Activated T-cell treated with anti-CD3 and anti-CD28 coated beads for 4 hours (primary cell): ENCODE data around the gene STAT3.
"Not testable (repeated sequence)": the region's sequence is repeated elsewhere in the genome, so short reads cannot be mapped to it uniquely, and the experiment has no call there.

Experiments used
- DNase-seq: peaks from one replicate; pipeline ENCODE4 v3.0.0-alpha.2; 2020

STAT3 gene

DNA sequence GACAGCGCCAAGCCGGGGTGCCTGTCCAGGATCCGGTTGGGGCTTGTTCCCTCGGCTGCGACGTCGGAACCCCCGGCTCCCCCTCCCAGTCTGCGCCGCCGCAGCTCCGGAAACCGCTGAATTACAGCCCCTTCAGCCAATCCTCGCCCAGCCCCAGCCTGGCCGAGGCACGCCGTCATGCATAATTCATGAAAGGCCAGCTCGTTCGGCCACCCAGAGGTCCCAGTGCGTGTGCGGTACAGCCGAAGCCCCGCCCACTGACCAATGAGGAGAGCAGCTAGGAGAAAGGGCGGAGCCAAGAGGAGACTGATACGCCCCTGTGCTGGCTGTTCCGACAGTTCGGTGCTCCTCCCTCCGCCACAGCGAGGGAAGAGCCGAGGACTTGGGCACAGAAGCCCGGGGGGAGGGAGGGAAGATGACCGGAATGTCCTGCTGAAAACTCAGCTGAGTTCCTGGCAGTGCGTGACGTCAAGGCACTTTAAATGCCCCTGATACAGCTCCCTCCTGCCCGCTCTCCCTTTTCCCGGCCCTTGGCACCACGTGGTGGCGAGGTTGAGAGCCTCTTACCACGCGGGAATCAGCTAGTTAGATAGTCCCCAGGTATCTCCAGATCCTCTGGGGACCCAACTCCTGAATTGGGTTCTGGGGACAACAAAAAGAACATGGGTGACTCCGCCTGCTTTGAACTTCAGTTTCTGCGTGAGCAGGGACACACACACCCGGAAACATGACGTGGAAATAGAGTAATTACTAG is at the start of gene STAT3:
Gene STAT3, minus strand, starts transcription at position 62 of the 754 bp plus-strand sequence. CDS start 39,926 bp downstream, outside the sequence.
- DNase-seq = peak; percentile 100

DNA sequence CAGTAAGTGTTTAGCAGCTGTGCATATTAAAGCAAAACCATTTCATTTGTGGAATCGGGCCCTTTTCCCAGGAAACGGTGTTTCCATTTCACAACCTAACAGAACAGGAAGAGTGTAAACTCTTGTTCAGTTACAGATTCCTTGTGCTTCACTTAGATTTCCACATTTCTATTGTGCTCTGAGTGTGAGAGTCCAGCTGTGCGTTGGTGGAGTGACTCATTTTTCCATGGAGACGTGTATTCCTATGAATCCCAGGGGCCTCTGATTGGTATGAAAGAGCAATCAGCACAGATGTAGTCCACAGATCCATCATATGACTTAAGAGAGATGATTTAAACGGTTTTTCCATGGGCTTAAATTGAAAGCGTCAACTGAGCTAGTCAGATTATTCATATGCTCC is 48.1 kb upstream of the STAT3 start:
- no peak for DNase-seq

DNA sequence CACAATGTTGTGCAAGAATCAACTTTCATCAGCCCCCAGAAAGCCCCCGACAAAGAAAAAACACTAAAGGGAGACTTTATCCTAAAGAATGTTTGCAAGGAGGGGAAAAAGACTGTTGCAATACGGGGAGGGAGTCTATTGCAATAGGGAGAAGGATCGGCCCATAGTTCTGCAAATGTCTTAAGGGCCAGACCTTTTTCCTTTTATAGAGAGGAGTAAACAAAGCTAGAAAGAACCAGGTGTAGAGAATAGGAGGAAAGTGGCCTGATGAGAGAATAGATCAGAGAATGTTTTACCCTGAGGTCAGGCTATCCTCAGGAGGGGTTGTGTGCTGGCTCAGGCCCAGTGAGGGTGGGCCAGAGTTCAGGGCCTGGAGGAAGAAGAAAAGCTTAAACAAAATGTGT is 43.5 kb upstream of the STAT3 start:
- no peak for DNase-seq

- no peak for DNase-seq
These were observed 41.6 kb upstream of the STAT3 start for GRCh38 chr17:42429726-42430447.

DNA sequence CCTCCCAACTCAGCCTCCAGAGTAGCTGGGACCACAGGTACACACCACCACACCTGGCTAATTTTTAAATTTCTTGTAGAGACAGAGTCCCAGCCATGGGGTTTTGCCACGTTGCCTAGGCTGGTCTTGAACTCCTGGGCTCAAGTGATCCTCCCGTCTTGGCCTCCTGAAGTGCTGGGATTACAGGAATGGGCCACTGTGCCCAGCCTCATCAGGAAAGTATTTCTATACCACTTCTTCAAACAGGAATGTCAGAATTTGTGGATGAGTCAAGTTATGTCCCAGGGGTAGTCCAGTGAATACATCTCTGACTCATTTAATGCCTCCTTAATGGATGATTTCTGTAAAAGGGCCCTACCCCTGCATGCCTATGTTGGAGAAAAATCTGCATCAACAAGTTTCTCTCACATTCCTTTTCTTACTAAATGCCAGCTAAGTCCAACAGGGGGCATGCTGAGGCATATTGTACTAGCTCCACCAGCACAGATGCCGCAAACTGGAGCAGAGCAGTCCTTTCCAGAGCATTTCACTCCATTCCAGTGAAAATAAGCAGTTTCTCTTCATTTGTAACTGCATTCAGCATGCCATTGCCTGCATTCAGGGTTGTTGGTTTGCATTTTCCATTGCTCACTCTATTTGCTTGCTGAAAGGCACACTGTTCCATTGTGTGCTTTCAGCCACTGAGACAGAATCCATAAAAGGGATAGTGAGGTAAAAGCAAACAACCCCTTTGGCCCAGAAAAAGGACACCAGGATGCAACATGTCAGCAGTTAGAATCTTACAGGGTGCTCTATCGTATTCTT is 40.1 kb upstream of the STAT3 start:
- peak; percentile 16 for DNase-seq

DNA sequence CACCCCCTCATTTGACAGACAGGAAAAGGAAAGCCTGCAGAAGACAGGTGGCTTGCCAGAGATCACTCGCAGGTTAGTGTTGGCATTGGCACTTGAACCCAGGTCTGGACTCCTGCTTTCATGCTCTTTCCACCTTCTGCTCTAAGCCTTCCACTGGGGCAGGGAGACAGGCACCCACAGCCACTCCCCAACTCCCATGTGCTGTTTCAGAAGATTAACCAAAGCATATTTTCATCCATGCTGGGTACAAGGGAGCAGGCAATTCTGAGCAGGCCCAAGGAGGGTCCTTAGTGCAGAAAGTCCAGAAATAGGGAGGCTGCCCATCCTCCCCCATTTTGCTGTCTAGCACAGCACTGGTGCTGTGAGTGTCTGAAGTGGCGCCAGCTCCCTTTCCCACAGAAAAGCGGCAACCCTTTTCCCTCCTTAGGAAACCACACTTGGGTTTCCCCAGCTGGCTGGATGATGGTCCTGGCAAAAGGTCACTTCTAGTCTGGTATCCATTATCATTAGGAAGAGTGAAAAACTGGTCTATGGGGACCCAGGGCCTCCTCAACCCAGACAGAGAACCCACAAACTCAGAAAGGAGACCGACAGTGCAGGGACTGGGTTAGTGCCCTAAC is 36.9 kb upstream of the STAT3 start:
- no peak for DNase-seq

DNA sequence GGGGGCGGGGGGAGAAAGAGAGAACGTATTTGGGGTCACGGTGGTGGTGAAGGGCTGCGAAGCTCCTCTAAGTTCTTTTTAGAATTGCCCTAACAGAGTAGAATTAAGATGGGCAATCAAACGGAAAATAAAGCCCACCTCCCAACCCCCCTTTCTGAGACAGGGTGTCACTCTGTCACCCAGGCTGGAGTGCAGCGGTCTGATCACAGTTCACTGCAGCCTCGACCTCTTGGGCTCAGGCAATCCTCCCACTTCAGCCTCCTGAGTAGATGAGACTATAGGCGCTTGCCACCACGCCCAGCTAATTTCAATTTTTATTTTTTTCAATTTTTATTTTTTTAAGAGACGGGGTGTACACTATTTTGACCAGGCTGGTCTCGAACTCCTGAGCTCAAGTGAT is 35.5 kb upstream of the STAT3 start:
- no peak for DNase-seq

DNA sequence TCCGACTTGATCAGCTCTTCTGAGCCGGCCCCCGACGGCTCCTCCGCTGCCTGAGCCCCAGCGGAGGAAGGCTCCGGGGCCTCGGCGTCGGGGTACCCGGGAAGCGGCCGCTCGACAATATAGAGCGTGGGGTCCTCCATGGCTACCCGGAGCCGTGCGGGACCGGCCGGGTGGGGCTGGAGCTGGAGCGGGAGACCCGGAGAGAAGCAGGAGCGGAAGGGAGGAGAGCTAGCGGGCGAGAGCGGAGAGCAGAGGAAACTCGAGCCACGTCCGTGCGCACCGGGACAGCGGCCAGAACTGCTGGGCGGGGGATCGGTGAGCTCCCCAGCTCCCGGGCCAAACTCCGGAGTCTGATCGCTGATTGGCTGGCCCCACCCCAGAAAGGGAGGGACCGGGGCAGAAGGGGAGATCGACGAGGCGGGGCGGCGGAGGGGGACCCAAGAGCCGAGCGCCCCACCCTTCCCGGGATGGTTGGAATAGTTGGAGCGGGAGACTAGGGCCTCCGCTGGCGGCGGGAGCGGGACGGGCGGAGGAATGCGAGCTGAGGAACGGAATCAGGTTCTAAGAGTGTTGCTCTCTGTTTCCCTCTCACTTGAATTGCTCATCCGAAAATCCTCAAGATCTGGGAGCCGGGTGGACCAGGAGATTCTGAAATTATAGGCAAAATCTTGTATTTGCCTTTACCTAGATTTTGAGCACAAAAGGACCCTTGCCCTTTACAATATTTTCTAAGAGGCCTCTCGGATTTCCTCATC is 34.9 kb upstream of the STAT3 start, which contains the start of gene CAVIN1:
Gene CAVIN1, minus strand, starts transcription at position 299 of the 755 bp plus-strand sequence. Its CDS starts 159 bp downstream, at position 140.
- no peak for DNase-seq

DNA sequence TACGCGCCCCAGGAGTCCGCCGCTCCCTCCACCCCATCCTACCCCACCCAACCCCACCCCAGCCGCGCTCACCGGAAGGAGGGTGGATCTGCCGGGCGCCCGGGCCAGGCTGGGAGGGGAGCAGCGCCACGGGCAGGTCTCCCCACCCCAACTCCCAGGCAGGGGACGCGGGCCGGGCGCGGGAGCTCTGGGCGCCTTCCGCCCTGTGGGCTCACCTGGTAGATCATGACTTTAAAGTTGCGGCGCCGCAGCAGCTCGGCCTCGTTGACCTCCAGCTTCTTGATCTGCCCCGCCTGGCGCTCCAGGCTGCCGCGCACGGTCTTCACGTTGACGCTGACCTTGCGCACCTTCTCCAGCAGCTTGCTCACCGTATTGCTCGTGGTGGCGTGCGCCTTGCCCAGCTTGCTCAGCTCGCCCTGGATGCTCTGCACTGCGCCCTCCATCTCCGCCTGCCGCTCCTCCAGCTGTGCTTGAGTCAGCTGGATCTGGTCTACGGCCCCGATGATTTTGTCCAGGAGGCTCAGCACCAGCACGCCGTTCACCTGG is 34.2 kb upstream of the STAT3 start:
- DNase-seq = no peak

- DNase-seq = no peak
These were observed 33.5 kb upstream of the STAT3 start for GRCh38 chr17:42421507-42422338.

- no peak for DNase-seq
These were observed 32.9 kb upstream of the STAT3 start for GRCh38 chr17:42421136-42421506.

DNA sequence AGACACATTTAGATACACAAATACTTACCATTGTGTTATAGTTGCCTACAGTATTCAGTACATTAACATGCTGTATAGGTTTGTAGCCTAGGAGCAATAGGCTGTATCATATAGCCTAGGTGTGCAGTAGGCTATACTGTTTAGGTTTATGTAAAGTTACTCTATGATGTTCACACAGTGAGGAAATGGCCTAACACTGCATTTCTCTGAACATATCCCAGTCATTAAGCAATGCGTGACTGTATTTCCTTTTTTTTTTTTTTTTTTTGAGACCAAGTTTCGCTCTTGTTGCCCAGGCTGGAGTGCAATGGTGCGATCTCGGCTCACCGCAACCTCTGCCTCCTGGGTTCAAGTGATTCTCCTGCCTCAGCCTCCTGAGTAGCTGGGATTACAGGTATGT is 29.7 kb upstream of the STAT3 start:
- DNase-seq = not testable (repeated sequence)

GRCh38 chr17:42414704-42415409 is 26.6 kb upstream of the STAT3 start:
- peak; percentile 54 for DNase-seq

DNA sequence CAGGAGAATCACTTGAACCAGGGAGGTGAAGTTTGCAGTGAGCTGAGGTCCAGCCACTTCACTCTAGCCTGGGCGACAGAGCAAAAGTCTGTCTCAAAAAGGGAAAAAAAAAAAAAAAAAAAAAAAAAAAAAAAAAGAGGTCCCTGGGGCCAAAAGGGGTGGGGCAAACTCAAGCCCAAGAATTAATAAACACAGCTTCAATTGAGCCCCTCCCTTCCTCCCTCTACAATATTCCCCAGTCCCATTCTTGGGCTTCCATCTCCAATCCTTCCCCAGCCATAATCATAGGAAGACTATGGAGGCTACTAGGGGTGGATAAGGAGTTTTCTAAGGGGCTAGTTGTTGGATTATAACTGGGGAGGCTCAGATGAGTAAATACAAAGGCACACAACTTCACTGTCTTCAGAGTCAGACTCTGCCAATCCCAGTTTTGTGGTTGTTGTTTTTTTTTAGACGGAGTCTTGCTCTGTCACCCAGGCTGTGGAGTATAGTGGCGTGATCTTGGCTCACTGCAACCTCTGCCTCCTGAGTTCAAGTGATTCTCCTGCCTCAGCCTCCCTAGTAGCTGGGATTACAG is 25.3 kb upstream of the STAT3 start:
- no peak for DNase-seq

DNA sequence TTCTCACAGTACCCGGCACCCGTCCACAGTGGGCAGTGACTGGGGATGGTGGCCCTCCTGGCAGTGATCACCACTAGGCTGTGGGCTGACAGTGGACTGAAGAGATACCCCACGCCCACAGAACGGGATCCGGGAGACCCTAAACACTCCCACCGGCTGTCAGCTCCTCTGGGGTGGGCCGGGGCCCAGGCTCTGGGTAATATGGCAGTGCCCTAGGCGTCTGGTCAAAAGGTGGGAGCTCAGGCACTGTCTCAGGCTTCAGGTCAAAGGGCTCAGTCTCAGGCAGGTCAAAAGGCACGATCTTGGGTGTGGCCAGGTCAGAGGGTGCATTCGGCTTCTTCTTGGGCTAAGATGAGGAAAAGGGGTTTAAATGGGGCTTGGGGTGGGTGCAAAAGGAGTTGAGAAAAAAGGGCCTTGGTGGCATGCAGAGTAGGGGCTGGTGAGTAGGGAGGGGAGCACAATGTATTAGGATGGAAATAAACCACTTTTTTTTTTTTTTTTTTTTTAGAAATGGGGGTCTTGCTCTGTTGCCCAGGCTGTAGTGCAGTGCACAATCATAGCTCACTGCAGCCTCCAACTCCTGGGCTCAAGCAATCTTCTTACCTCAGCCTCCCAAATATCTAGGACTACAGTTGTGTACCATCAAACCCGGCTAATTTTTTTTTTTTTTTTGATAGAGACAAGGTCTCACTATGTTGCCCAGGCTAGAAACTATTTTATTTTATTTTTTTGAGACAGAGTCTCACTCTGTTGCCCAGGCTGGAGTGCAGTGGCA is 23.9 kb upstream of the STAT3 start:
- DNase-seq = no peak

DNA sequence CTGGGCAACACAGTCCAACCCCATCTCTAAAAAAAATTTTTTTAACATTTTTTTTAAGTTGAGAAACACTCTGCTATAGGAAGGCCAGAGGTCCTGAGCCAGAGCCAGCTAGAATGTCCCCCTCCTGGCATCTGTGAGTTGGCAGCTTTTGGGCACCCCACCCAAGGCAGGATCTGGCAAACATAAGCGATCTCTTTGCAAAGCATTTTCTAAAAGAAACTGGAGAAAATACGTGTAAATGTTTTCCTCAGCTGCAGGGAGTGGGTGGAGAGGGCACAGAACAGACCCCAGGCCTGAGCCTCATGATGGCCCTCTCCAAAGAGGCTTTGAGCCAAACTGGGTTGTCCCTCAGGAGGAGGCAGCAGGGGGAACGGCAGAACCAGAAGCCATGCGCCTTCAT is 23.1 kb upstream of the STAT3 start:
- no peak for DNase-seq

DNA sequence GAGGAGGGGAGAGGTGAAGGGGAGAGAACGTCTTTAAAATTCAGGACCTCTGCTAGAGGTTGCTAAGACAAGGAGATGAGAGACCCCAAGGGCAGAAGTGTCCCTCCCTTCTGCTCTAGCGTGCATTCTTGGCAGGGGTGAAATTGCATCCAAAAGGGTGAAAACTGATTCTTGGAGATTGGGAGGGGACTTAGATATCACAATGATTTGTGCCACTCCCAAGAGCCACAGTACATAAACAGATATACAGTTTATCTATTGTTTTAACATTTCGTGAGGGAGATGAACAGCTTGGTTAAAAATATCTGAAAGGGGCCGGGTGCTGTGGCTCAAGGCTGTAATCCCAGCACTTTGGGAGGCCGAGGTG is 22.1 kb upstream of the STAT3 start:
- no peak for DNase-seq

DNA sequence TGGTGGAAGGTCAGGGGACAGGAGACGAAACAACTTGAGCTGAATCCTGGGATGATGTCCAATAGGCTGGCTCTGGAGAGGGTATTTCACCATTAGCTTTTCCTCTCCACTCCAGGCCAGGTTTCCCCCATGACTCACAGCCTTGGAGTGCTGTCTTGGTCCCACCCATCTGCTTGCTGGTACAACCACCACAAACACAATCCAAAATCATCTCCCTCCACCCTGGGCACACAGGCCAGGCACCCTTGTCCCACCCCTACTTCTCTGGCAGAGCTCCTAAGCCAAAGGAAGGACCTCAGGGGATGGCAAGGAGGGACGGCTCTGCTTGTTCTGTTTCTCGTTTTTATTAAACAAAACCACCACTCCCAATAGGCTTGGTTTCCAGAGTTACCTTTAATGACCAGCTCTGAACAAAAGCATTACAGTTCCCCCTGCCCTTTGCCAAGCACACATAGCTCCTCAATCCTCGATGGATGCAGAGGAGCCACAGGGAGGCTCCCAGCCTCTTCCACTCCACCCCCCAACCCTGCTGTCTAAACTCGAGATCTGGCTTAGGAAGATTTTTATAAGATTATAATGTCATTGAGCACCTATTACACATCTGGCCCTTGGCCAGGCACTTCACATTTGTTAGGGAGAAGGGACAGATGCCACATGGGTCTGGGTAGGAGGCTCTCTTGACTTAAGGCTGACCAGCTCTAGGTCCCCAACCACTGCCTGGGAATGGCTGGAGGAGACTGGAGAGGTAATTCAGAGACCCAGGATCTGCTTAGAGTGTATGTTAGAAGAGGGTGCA is 21.5 kb upstream of the STAT3 start:
- DNase-seq = no peak
